ENCODE results near the gene GNPNAT1.
A peak's percentile ranks its signal among the peaks of the same experiment; 100 is the strongest.
"Not testable (repeated sequence)": the region's sequence is repeated elsewhere in the genome, so short reads cannot be mapped to it uniquely, and the experiment has no call there.

Gene GNPNAT1

DNA sequence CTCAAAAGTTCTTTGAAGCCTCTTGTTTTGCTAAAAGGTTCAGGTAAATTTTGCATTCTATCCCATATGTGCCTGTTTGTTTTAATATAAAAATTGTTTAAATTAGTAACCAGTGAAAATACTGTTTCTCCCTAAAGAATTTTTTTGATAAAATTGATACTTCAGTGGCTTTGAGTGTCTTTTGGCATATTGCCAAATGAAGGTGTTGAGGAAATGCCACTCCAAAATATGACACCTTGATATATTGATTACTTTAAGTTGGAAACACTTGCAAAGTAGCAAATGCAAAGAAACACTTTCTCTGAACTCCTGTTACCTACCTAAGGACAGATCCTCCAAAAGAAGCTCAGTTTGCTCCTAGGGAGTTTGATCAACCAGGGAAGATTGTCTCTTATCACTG lies 53.0 kb downstream of the GNPNAT1 start:
- H3K4me1 ChIP-seq (ENCODE audit: control insufficient read depth, insufficient read depth, low read length), result no peaks in the 10 kb centered on the region
- no peak overlapping the region for H3K9ac ChIP-seq (ENCODE audit: low read length)
- H3K4me3 ChIP-seq (ENCODE audit: low read length), result no peak overlapping the region
- no peak overlapping the region for H3K27ac ChIP-seq (ENCODE audit: low read depth, low read length)
- H3K36me3 ChIP-seq (ENCODE audit: control insufficient read depth, insufficient read depth, low read length), result no peaks in the 10 kb centered on the region
- H3K27me3 ChIP-seq (ENCODE audit: control insufficient read depth, insufficient read depth, low read length), result no peaks in the 10 kb centered on the region

- Histone ChIP-seq H3K27me3 (ENCODE audit: control insufficient read depth, insufficient read depth, low read length) (no peaks in the 10 kb centered on the region), H3K4me3 (ENCODE audit: low read length) (no peak overlapping the region), H3K9ac (ENCODE audit: low read length) (no peak overlapping the region), H3K4me1 (ENCODE audit: control insufficient read depth, insufficient read depth, low read length) (no peaks in the 10 kb centered on the region), H3K27ac (ENCODE audit: low read depth, low read length) (no peak overlapping the region), H3K36me3 (ENCODE audit: control insufficient read depth, insufficient read depth, low read length) (no peaks in the 10 kb centered on the region)
Observed at GRCh38 chr14:52735921-52736489, 55.4 kb downstream of the GNPNAT1 start.

GRCh38 chr14:52733824-52734223 lies 57.6 kb downstream of the GNPNAT1 start:
- no peak overlapping the region for H3K4me3 ChIP-seq (ENCODE audit: low read length)
- no peaks in the 10 kb centered on the region for H3K27me3 ChIP-seq (ENCODE audit: control insufficient read depth, insufficient read depth, low read length)

GRCh38 chr14:52730709-52731111 lies 60.7 kb downstream of the GNPNAT1 start:
- Histone ChIP-seq H3K27ac (ENCODE audit: low read depth, low read length) (peak overlapping the region; percentile 82), H3K4me1 (ENCODE audit: control insufficient read depth, insufficient read depth, low read length) (no peaks in the 10 kb centered on the region), H3K27me3 (ENCODE audit: control insufficient read depth, insufficient read depth, low read length) (no peaks in the 10 kb centered on the region), H3K36me3 (ENCODE audit: control insufficient read depth, insufficient read depth, low read length) (no peaks in the 10 kb centered on the region), H3K4me3 (ENCODE audit: low read length) (peak overlapping the region; percentile 76), H3K9ac (ENCODE audit: low read length) (peak overlapping the region; percentile 28)

More at GRCh38 chr14:52733824-52734223, 57.6 kb downstream of the GNPNAT1 start:
- H3K9ac ChIP-seq (ENCODE audit: low read length), result no peak overlapping the region
- no peak overlapping the region for H3K27ac ChIP-seq (ENCODE audit: low read depth, low read length)
- no peaks in the 10 kb centered on the region for H3K4me1 ChIP-seq (ENCODE audit: control insufficient read depth, insufficient read depth, low read length)
- H3K36me3 ChIP-seq (ENCODE audit: control insufficient read depth, insufficient read depth, low read length), result no peaks in the 10 kb centered on the region

DNA sequence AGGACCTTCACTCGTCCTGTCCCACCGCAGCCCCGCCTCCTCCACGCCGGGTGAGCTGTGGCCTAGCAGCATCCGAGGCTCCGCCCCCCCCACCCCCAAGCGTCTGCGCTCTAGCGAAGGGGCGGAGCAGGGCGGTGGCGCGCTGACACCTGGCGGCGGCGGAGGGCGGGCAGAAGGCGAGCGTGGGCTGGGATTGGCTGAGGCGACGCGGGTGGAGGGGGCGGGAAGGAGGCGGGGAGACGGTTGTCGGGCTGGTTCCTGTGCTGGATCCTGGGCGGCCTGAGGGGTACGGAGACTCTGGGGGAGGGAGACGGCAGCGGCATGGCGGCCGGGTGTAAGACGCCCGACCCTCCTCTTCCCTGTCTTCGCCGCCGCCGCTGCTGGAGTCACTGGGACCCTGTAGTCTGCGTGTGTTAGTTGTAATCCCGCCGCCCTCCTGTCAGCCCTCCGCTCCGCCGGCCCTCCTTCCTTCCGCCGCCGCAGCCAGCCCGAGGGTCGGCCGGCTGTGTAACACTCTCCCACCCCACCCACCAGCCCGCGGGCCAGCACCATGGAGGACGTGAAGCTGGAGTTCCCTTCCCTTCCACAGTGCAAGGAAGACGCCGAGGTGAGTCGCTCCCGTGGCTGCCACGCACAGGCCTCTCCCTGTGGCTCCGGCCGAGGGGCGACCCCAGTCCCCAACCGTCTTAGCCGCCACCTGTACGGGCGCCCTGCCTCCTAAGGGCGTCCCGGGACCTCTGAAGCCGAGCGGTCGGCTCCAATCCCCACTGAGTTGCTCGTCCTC lies 61.3 kb downstream of the GNPNAT1 start, which contains the start of gene STYX:
STYX (plus strand) TSS at position 242 of the 784 bp plus-strand sequence; CDS start at position 551, 309 bp downstream.
- Histone ChIP-seq H3K27ac (ENCODE audit: low read depth, low read length) (peak within 1 kb of the TSS; percentile 82), H3K4me3 (ENCODE audit: low read length) (peak within 1 kb of the TSS; percentile 76), H3K4me1 (ENCODE audit: control insufficient read depth, insufficient read depth, low read length) (no peaks in the 10 kb centered on the region), H3K9ac (ENCODE audit: low read length) (peak within 1 kb of the TSS; percentile 28), H3K36me3 (ENCODE audit: control insufficient read depth, insufficient read depth, low read length) (no peaks in the 10 kb centered on the region), H3K27me3 (ENCODE audit: control insufficient read depth, insufficient read depth, low read length) (no peaks in the 10 kb centered on the region)

- Histone ChIP-seq H3K27ac (ENCODE audit: low read depth, low read length) (peak overlapping the region; percentile 37), H3K4me3 (ENCODE audit: low read length) (peak overlapping the region; percentile 57), H3K9ac (ENCODE audit: low read length) (no peak overlapping the region), H3K4me1 (ENCODE audit: control insufficient read depth, insufficient read depth, low read length) (no peaks in the 10 kb centered on the region), H3K36me3 (ENCODE audit: control insufficient read depth, insufficient read depth, low read length) (no peaks in the 10 kb centered on the region), H3K27me3 (ENCODE audit: control insufficient read depth, insufficient read depth, low read length) (no peaks in the 10 kb centered on the region)
Observed at GRCh38 chr14:52729585-52729924, 61.9 kb downstream of the GNPNAT1 start.

GRCh38 chr14:52729035-52729434 lies 62.4 kb downstream of the GNPNAT1 start:
- H3K4me3 ChIP-seq (ENCODE audit: low read length); H3K4me1 ChIP-seq (ENCODE audit: control insufficient read depth, insufficient read depth, low read length); H3K27me3 ChIP-seq (ENCODE audit: control insufficient read depth, insufficient read depth, low read length); H3K27ac ChIP-seq (ENCODE audit: low read depth, low read length); H3K36me3 ChIP-seq (ENCODE audit: control insufficient read depth, insufficient read depth, low read length); H3K9ac ChIP-seq (ENCODE audit: low read length): not testable (repeated sequence)

DNA sequence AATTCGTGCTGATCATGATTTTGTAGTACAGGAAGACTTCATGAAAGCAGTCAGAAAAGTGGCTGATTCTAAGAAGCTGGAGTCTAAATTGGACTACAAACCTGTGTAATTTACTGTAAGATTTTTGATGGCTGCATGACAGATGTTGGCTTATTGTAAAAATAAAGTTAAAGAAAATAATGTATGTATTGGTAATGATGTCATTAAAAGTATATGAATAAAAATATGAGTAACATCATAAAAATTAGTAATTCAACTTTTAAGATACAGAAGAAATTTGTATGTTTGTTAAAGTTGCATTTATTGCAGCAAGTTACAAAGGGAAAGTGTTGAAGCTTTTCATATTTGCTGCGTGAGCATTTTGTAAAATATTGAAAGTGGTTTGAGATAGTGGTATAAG lies 63.9 kb downstream of the GNPNAT1 start:
- H3K9ac ChIP-seq (ENCODE audit: low read length); H3K27ac ChIP-seq (ENCODE audit: low read depth, low read length); H3K4me1 ChIP-seq (ENCODE audit: control insufficient read depth, insufficient read depth, low read length); H3K27me3 ChIP-seq (ENCODE audit: control insufficient read depth, insufficient read depth, low read length); H3K4me3 ChIP-seq (ENCODE audit: low read length): not testable (repeated sequence)
- H3K36me3 ChIP-seq (ENCODE audit: control insufficient read depth, insufficient read depth, low read length), result peaks cover 12% of the 10 kb centered on the region

All from rectal smooth muscle tissue (tissue), 1 donor.